Activated B cell treated with CpG ODN at 0.5 μM for 24 hours (primary cell): Measurements from ENCODE around the gene LLPH. TPM values are rescaled to one million over a fixed set of nuclear protein-coding genes. Genes with fewer than 3 reads are reported as not detected.

Experiments
- ATAC-seq: fragments of 200-7000 bp; cut with Tn5 transposase; one replicate; pipeline ENCODE4 v1.10.0; 2021; ENCODE audit warnings: low read depth, mild to moderate bottlenecking, moderate library complexity
- CTCF ChIA-PET: fragments of 350-600 bp; sonication (Branson Sonifier 250); formaldehyde crosslinking; loops from one replicate; lab custom pipeline; 2021; ENCODE audit warnings: antibody characterized with exemption; lab: Charles Lee
- POLR2A ChIA-PET: fragments of 350-600 bp; sonication (Branson Sonifier 250); formaldehyde crosslinking; loops from one replicate; lab custom pipeline; 2021; ENCODE audit warnings: antibody characterized with exemption; lab: Charles Lee
- DNase-seq: peaks from one replicate; pipeline ENCODE4 v3.0.0; 2022
- H3K27ac Mint-ChIP-seq: one replicate; pipeline ENCODE4 v1.8.0; 2020; ENCODE audit warnings: mixed read lengths
- H3K27me3 Mint-ChIP-seq: one replicate; pipeline ENCODE4 v1.8.0; 2021; ENCODE audit warnings: mixed read lengths
- H3K36me3 Mint-ChIP-seq: one replicate; pipeline ENCODE4 v1.8.0; 2021; ENCODE audit warnings: low read depth, mixed read lengths
- H3K4me1 Mint-ChIP-seq: one replicate; pipeline ENCODE4 v1.8.0; 2021; ENCODE audit warnings: mixed read lengths
- H3K4me3 Mint-ChIP-seq: one replicate; pipeline ENCODE4 v1.8.0; 2020; ENCODE audit warnings: mild to moderate bottlenecking, mixed read lengths
- H3K9me3 Mint-ChIP-seq: one replicate; pipeline ENCODE4 v1.8.0; 2020; ENCODE audit warnings: mixed read lengths
- intact Hi-C: fragments of 100-400 bp; cut with micrococcal nuclease; formaldehyde crosslinking; loops from one replicate; pipeline ENCODE4 v1.15.1; 2024
- total RNA-seq: library from RNA; stranded (reverse); gene quantifications from 2 replicates; pipeline ENCODE4 v1.2.3, GENCODE V29; 2022
- TF ChIP-seq, protein P1 (sequence below): fragments of 200-600 bp; IDR thresholded peaks from one replicate; pipeline ENCODE4 v1.8.0; 2022; ENCODE audit warnings: antibody characterized with exemption, mild to moderate bottlenecking

LLPH gene
- total RNA-seq, 1 donor from 2014 or later, result 29.5 TPM

DNA sequence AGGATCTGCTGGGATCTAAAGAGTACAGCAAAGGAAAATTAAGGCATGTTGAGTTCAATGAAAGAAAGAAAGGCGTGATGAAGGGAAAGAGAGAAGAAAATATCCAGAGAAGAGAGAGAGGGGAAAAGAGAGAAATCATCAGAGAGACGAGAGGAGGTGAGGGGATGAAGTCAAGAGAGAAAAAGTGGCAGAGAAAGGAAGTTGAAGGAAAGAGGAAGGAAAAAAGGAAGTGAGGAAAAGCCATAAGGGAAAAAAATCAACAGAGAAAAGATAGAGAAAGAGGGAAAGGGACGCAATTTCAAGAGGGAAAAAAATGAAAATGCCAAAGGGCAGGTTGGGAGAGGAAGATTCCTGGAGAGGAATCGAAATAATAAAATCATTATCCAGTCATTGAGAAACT lies 40.4 kb downstream of the LLPH start:
- no peak for ATAC-seq
- Mint-ChIP-seq H3K4me3 (no peak overlapping the region), H3K27me3 (peaks cover 15% of the 10 kb centered on the region), H3K36me3 (no peaks in the 10 kb centered on the region), H3K9me3 (peaks cover 2% of the 10 kb centered on the region), H3K4me1 (peaks cover 3% of the 10 kb centered on the region), H3K27ac (no peak overlapping the region)
- intact Hi-C loops, result no loop called here
- no peak for DNase-seq
- ChIA-PET CTCF (interaction anchor here (2.5 kb wide), 1 partner anchor 1200 kb away, joined by 10 read pairs; no protein-coding TSS in a partner anchor), POLR2A (no interaction called here)
- TF ChIP-seq, protein P1, sequence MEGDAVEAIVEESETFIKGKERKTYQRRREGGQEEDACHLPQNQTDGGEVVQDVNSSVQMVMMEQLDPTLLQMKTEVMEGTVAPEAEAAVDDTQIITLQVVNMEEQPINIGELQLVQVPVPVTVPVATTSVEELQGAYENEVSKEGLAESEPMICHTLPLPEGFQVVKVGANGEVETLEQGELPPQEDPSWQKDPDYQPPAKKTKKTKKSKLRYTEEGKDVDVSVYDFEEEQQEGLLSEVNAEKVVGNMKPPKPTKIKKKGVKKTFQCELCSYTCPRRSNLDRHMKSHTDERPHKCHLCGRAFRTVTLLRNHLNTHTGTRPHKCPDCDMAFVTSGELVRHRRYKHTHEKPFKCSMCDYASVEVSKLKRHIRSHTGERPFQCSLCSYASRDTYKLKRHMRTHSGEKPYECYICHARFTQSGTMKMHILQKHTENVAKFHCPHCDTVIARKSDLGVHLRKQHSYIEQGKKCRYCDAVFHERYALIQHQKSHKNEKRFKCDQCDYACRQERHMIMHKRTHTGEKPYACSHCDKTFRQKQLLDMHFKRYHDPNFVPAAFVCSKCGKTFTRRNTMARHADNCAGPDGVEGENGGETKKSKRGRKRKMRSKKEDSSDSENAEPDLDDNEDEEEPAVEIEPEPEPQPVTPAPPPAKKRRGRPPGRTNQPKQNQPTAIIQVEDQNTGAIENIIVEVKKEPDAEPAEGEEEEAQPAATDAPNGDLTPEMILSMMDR, result no peak

DNA sequence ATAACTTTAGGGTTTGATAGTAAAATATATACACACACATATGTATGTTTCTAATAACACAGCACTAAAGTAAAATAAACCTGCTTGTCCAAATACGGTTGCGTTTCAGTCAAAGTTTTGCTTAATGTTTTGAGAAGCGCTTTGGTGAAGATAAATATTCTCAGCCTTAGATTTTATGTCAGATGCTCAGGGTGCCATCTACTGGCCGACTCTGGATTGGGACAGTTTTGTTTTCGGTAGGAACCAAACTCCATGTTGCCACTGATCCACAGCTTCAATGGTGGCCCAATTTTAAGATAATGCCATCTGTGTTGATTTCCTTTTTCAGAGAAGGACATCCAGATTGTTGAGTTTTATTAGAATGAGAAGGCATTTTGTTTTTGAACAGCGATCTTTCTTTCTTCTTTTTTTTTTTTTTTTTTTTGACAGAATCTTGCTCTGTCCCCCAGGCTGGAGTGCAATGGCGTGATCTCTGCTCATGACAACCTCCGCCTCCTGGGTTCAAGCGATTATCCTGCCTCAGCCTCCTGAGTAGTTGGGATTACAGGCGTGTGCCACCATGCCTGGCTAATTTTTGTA lies 43.1 kb downstream of the LLPH start:
- intact Hi-C loops, result loop anchor here (1.0 to 5.0 kb wide), 3 partner anchors 531 to 1196 kb away; no protein-coding TSS in a partner anchor
- ATAC-seq, result peak; percentile 49

DNA sequence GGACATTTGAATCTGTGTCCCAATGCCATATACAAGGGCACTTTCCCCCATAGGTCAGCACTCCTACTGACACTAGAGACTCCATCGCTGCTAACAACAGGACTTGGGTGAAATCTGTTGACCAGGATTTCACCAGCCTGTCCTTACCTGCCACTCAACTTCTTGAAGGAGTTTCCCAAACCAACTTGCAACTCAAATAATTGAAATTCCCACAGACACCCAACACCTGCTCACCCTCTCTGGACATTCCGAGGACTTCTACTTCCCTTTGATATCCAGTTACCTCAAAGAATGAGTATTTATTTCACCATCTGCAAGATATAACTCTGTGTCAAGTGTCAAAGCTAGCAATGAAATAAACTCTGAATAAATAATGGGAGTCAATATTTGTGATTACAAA lies 44.6 kb downstream of the LLPH start:
- H3K4me3 Mint-ChIP-seq, result no peak overlapping the region
- TF ChIP-seq, protein P1, result no peak
- ATAC-seq (no peak), DNase-seq (no peak)
- H3K27me3 Mint-ChIP-seq, result peaks cover 13% of the 10 kb centered on the region
- intact Hi-C loops, result loop anchor here (5.0 kb wide), 1 partner anchor 779 kb away; no protein-coding TSS in a partner anchor
- POLR2A ChIA-PET, result no interaction called here
- H3K4me1 Mint-ChIP-seq, result no peaks in the 10 kb centered on the region
- no peaks in the 10 kb centered on the region for H3K36me3 Mint-ChIP-seq
- no peak overlapping the region for H3K27ac Mint-ChIP-seq
- H3K9me3 Mint-ChIP-seq, result peaks cover 2% of the 10 kb centered on the region
- CTCF ChIA-PET, result interaction anchor here (1.0 kb wide), 1 partner anchor 529 kb away, joined by 3 read pairs; no protein-coding TSS in a partner anchor

More for the DNA sequence above, 43.1 kb downstream of the LLPH start:
- POLR2A ChIA-PET, result interaction anchor here (0.7 kb wide), 1 partner anchor 82 kb away, joined by 4 read pairs; the partner anchor contains the start of gene TMBIM4
- no peak overlapping the region for H3K27ac Mint-ChIP-seq
- no peak for DNase-seq
- H3K4me1 Mint-ChIP-seq, result peaks cover under 1% of the 10 kb centered on the region
- no peaks in the 10 kb centered on the region for H3K36me3 Mint-ChIP-seq
- peaks cover 2% of the 10 kb centered on the region for H3K9me3 Mint-ChIP-seq
- peaks cover 15% of the 10 kb centered on the region for H3K27me3 Mint-ChIP-seq
- TF ChIP-seq, protein P1, result no peak
- CTCF ChIA-PET, result interaction anchor here (0.6 to 1.4 kb wide), 2 partner anchors 1194 to 1196 kb away, joined by 3 to 7 read pairs; no protein-coding TSS in a partner anchor
- no peak overlapping the region for H3K4me3 Mint-ChIP-seq

DNA sequence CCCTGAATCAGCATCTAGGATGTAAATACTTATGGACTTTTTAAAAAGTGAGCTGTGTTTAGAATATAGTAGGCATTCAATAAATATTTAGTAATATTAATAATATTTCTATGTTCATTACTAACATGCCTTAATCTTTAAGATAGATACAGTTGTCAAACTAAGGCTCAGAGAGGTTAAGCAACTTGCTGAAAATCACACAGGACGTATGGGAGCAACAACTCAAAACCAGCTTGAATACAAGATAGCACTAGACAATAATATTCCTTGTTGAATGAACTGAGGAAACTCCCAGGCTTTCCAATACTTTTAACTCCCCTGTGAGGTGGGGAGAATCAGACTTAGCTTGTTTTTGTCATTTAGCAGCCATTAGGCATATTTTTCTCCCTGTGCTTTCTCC lies 45.3 kb downstream of the LLPH start:
- no peaks in the 10 kb centered on the region for H3K36me3 Mint-ChIP-seq
- H3K27me3 Mint-ChIP-seq, result peaks cover 13% of the 10 kb centered on the region
- TF ChIP-seq, protein P1, result no peak
- ATAC-seq (no peak), DNase-seq (no peak)
- intact Hi-C loops, result loop anchor here (5.0 kb wide), 1 partner anchor 778 kb away; no protein-coding TSS in a partner anchor
- POLR2A ChIA-PET, result no interaction called here
- H3K4me1 Mint-ChIP-seq, result no peaks in the 10 kb centered on the region
- CTCF ChIA-PET, result interaction anchor here (1.0 to 1.1 kb wide), 2 partner anchors 529 to 1194 kb away, joined by 3 to 6 read pairs; no protein-coding TSS in a partner anchor
- no peak overlapping the region for H3K27ac Mint-ChIP-seq
- H3K4me3 Mint-ChIP-seq, result no peak overlapping the region
- H3K9me3 Mint-ChIP-seq, result peaks cover 2% of the 10 kb centered on the region

DNA sequence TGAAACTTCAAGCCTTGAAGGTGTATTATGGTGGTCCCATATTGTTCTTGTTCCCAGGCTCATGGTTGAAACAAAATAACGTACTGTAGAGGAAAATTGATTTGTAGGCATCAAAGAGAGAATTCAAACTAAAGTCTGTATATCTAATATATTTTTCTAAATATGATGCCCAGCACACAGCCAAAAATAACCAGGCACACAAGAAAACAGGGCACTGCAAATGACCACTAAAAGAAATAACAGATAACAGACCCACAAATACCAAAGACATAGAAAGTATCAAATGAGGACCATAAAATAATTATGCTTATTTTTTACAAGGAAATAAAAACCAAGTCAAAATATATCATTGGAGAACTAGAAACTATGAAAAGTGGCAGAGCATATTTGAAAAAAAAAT lies 46.8 kb downstream of the LLPH start:
- no peak for DNase-seq
- CTCF ChIA-PET, result no interaction called here
- intact Hi-C loops, result no loop called here
- Mint-ChIP-seq H3K9me3 (peaks cover 2% of the 10 kb centered on the region), H3K4me1 (no peaks in the 10 kb centered on the region), H3K27me3 (peaks cover 13% of the 10 kb centered on the region), H3K36me3 (no peaks in the 10 kb centered on the region), H3K27ac (no peak overlapping the region), H3K4me3 (no peak overlapping the region)
- TF ChIP-seq, protein P1, result no peak
- ATAC-seq, result no peak
- POLR2A ChIA-PET, result no interaction called here
